ENCODE data around the gene COL9A2. TPM values are rescaled to one million over a fixed set of nuclear protein-coding genes. Genes with fewer than 3 reads are reported as not detected.

The COL9A2 gene
- total RNA-seq (2014; rRNA removed; shearing (Covaris generic)) (10.6 and 12.8 TPM in 2 replicates), total RNA-seq (2022) (19.3 and 21.4 TPM in 2 replicates), Bru-seq, nascent RNA (percentile 39 among the genes with signal in this experiment), BruChase-seq, experiment 1, labeled RNA remaining after a 6-hour chase (percentile 41 among the genes with signal in this experiment), BruChase-seq, experiment 2, labeled RNA remaining after a 2-hour chase (percentile 37 among the genes with signal in this experiment)
- long read RNA-seq, partial matches to known transcripts: 12 of 55 reads
- long read RNA-seq, other reads (novel, unspliced or antisense): 43 of 55 reads

GRCh38 chr1:40316595-40317393 is at the start of gene COL9A2:
COL9A2 (minus strand) TSS chr1:40317286; CDS start chr1:40317197, 89 bp downstream.
- TF ChIP-seq CTCF (conservative IDR thresholded peaks at IDR 0.05; ENCODE audit: low read length): 0 out of 2 replicates have a peak, but pooled peaks have one; percentile 17
- TF ChIP-seq EZH2phosphoT487 (IDR thresholded peaks at IDR 0.05; ENCODE audit: borderline replicate concordance, low read depth, low read length): no peak
- ChIA-PET CTCF (ENCODE audit: unreplicated experiment) (interaction anchor here (0.6 to 0.9 kb wide), 2 partner anchors 37 to 173 kb away, joined by 3 to 5 read pairs; no protein-coding TSS in a partner anchor), POLR2A (interaction anchor here (0.6 to 1.7 kb wide), 6 partner anchors 10 to 1436 kb away, joined by 3 to 4 read pairs (median 3); no protein-coding TSS in a partner anchor)
- intact Hi-C loops (cut with micrococcal nuclease; ENCODE audit: unreplicated experiment): loop anchor here (2.0 kb wide), 1 partner anchor 22 kb away; no protein-coding TSS in a partner anchor
- H2AFZ ChIP-seq (ENCODE audit: low read length): peak within 1 kb of the TSS; percentile 87; the same call in 1 of the 2 replicates
- DNase-seq (ENCODE audit: low spot score): peak; percentile 75
- H3K27ac ChIP-seq (ENCODE audit: low read depth, low read length, poor library complexity, severe bottlenecking): no peak within 1 kb of the TSS
- H3K4me1 ChIP-seq (ENCODE audit: insufficient read depth, low read length, poor library complexity, severe bottlenecking): peaks cover 52% of the 10 kb centered on the region
- H3K36me3 ChIP-seq (ENCODE audit: insufficient read depth, low read length): no peaks in the 10 kb centered on the region
- H3K9me2 ChIP-seq (ENCODE audit: insufficient read depth, low read length): no peaks in the 10 kb centered on the region
- H4K20me1 ChIP-seq (ENCODE audit: insufficient read depth, low read length): no peaks in the 10 kb centered on the region
- no peaks in the 10 kb centered on the region for H3K79me2 ChIP-seq (ENCODE audit: insufficient read depth, low read depth, low read length)
- BruUV-seq (replicated peaks): no TSS peak
- H3K4me3 ChIP-seq (ENCODE audit: low read depth, low read length, poor library complexity, severe bottlenecking): peak within 1 kb of the TSS; percentile 56
- peak within 1 kb of the TSS; percentile 81 for H3K4me2 ChIP-seq (ENCODE audit: low read length)
- no peaks in the 10 kb centered on the region for H3K9me3 ChIP-seq (ENCODE audit: low read length)

GRCh38 chr1:40363721-40364120 is 46.6 kb upstream of the COL9A2 start:
- H3K9me3 ChIP-seq (ENCODE audit: low read length): no peaks in the 10 kb centered on the region
- intact Hi-C loops (cut with micrococcal nuclease; ENCODE audit: unreplicated experiment): no loop called here
- no peaks in the 10 kb centered on the region for H3K9me2 ChIP-seq (ENCODE audit: insufficient read depth, low read length)
- H3K4me1 ChIP-seq (ENCODE audit: insufficient read depth, low read length, poor library complexity, severe bottlenecking): peaks cover 13% of the 10 kb centered on the region
- peak overlapping the region; percentile 56 for H2AFZ ChIP-seq (ENCODE audit: low read length)
- no peak for TF ChIP-seq EZH2phosphoT487 (IDR thresholded peaks at IDR 0.05; ENCODE audit: borderline replicate concordance, low read depth, low read length)
- peak; percentile 69 for TF ChIP-seq CTCF (conservative IDR thresholded peaks at IDR 0.05; ENCODE audit: low read length)
- no peaks in the 10 kb centered on the region for H3K36me3 ChIP-seq (ENCODE audit: insufficient read depth, low read length)
- no peaks in the 10 kb centered on the region for H3K79me2 ChIP-seq (ENCODE audit: insufficient read depth, low read depth, low read length)
- BruUV-seq (replicated peaks): no TSS peak
- H4K20me1 ChIP-seq (ENCODE audit: insufficient read depth, low read length): no peaks in the 10 kb centered on the region
- H3K4me3 ChIP-seq (ENCODE audit: low read depth, low read length, poor library complexity, severe bottlenecking): no peak overlapping the region
- no peak overlapping the region for H3K27ac ChIP-seq (ENCODE audit: low read depth, low read length, poor library complexity, severe bottlenecking)
- peak; percentile 73 for DNase-seq (ENCODE audit: low spot score)
- CTCF ChIA-PET (ENCODE audit: unreplicated experiment): interaction anchor here (0.6 to 1.2 kb wide), 6 partner anchors 8 to 26 kb away, joined by 3 to 9 read pairs (median 3); partner anchors contain the start of gene SMAP2
- POLR2A ChIA-PET: interaction anchor here (0.5 to 2.6 kb wide), 9 partner anchors 8 to 565 kb away, joined by 3 to 28 read pairs (median 4); partner anchors contain the start of gene SMAP2
- H3K4me2 ChIP-seq (ENCODE audit: low read length): peak overlapping the region; percentile 36
